A673 (cell line): ENCODE measurements around the gene PCOLCE2.

Experiments used
- CTCF ChIP-seq: fragments of 300-800, 200-600 bp; sonication (generic); conservative IDR thresholded peaks from 2 replicates; pipeline ENCODE4 v1.5.1; 2017; ENCODE audit warnings: low read depth, mild to moderate bottlenecking, antibody characterized with exemption, low read length, moderate library complexity, mixed read lengths
- EZH2 ChIP-seq: fragments of 200-600 bp; sonication (generic); IDR thresholded peaks from 2 replicates; pipeline ENCODE4 v1.6.1; 2017; ENCODE audit warnings: borderline replicate concordance, low read depth, mild to moderate bottlenecking, mixed read lengths, antibody characterized with exemption, low read length; ENCODE audit not compliant: poor library complexity, severe bottlenecking

GRCh38 chr3:142894493-142894892, 5.6 kb upstream of the PCOLCE2 start:
- TF ChIP-seq CTCF (no peak), EZH2 (no peak)
